SK-N-SH (cell line): ENCODE measurements around the gene FHOD3.

Source experiments
- EZH2phosphoT487 ChIP-seq: fragments of 200-600 bp; sonication (generic); IDR thresholded peaks from 2 replicates; pipeline ENCODE4 v1.6.1; 2017; ENCODE audit warnings: low read depth, mixed run types, mild to moderate bottlenecking, antibody characterized with exemption, moderate library complexity, borderline replicate concordance
- FOXM1 ChIP-seq: IDR thresholded peaks from 2 replicates; pipeline ENCODE4 v1.4.0; 2012; ENCODE audit warnings: low read depth, mild to moderate bottlenecking
- MAX ChIP-seq: IDR thresholded peaks from 2 replicates; pipeline ENCODE4 v1.4.0; 2012; ENCODE audit warnings: low read depth
- TF ChIP-seq, protein P1 (sequence below): IDR thresholded peaks from 2 replicates; pipeline ENCODE4 v1.4.0; 2012; ENCODE audit warnings: low read depth, borderline replicate concordance

DNA sequence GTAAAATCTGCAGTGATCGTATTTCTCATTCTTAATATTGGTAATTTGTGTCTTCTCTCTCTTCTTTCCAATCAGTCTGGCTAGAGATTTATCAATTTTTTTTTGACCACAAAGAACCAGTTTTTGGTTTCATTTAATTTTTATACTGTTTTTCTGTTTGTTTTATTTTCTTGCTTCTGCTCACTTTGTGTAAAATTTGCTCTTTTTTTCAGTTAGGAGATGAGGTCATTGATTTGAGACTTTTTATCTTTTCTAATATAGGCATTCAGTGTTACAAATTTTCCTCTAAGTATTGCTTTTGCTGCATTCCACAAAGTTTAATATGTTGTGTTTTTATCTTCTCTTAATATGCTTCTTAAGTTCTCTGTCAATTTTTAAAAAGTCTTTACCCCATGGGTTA, 370.8 kb downstream of the FHOD3 start:
- TF ChIP-seq EZH2phosphoT487 (no peak), MAX (no peak), FOXM1 (no peak)
- TF ChIP-seq, protein P1, sequence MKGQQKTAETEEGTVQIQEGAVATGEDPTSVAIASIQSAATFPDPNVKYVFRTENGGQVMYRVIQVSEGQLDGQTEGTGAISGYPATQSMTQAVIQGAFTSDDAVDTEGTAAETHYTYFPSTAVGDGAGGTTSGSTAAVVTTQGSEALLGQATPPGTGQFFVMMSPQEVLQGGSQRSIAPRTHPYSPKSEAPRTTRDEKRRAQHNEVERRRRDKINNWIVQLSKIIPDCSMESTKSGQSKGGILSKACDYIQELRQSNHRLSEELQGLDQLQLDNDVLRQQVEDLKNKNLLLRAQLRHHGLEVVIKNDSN, result no peak
